ENCODE measurements around the gene TRIL. TPM values are rescaled to one million over a fixed set of nuclear protein-coding genes. Genes with fewer than 3 reads are reported as not detected.

TRIL gene, protein sequence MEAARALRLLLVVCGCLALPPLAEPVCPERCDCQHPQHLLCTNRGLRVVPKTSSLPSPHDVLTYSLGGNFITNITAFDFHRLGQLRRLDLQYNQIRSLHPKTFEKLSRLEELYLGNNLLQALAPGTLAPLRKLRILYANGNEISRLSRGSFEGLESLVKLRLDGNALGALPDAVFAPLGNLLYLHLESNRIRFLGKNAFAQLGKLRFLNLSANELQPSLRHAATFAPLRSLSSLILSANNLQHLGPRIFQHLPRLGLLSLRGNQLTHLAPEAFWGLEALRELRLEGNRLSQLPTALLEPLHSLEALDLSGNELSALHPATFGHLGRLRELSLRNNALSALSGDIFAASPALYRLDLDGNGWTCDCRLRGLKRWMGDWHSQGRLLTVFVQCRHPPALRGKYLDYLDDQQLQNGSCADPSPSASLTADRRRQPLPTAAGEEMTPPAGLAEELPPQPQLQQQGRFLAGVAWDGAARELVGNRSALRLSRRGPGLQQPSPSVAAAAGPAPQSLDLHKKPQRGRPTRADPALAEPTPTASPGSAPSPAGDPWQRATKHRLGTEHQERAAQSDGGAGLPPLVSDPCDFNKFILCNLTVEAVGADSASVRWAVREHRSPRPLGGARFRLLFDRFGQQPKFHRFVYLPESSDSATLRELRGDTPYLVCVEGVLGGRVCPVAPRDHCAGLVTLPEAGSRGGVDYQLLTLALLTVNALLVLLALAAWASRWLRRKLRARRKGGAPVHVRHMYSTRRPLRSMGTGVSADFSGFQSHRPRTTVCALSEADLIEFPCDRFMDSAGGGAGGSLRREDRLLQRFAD
- 21.8 TPM for total RNA-seq

DNA sequence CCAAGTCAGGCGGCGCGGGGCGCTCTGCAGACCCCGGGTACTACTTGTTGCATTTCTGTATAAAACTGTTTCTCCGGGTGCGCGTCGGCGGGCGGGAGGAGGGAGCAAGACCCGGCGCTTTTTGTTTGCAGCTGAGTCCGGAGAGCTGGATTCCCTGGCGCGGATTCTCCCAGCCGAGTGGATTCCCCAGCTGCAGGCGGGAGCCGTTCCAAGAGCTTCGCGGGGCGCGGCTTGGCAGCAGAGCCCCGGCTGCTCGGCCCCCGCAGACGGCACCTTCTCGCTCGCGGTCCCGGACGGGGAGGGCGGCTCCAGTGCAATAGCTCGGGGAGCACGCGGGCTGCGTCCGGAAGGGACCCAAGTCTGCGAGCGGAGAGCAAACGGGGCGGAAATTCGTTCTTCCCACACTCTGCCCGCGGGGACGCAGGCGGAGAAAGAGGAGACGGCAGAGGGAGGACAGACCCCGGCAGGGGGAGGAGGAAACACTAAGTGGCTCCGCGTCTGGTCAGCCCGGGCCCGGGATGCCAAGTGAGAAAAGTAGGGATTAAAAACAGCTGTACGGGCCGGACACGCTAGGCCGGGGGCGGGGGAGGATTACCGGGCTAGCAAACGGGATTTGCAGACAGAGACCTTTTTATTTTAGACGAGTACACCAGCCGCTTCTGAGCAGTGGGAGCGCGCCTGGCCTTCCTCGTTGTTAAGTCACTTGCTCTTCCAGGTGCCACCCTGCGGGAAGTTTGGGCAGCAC, at the start of gene TRIL:
Gene TRIL (minus strand): TSS at position 96 of the 745 bp plus-strand sequence. CDS start 284 bp downstream, outside the sequence.
- DNase-seq: peak; percentile 90

DNA sequence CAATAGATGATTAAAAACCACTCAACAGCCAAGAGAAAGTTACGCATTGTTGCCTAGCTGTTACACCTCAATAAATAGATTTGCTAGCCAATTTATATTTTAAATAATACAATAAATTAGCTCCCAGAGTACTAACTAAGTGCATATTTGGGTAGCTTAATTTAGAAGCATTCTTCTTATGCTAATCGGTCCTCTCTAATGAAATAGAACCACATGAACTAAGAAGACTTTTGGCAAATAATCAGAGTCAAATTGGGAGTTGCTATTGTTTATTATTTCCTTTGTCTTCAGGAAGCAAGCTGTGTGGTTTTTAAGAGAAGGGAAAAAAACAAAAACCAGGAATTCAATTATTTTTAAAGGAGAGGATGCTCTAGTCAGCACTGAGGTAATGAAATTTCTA, 49.0 kb upstream of the TRIL start:
- DNase-seq: no peak

DNA sequence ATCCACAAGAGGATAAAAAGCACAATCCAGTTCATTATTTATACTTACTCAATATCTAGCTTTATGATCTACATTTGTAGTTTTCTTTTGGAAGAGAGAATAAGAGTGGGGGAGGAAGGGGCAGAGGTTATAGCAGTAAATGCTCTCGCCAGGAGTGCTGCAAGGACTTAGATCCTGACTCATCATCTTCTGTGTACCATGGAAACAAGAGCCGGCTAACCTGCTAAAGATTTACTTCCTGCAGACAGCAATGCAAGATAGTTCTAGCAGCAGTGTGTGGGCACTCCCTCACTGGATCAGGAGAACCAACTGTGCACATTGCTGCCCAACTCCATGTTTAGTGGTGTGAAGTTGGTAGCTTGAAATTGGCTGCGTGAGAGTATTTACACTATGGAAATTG, 47.7 kb upstream of the TRIL start:
- no peak for DNase-seq

GRCh38 chr7:29005406-29005805, 47.3 kb upstream of the TRIL start:
- DNase-seq: no peak

DNA sequence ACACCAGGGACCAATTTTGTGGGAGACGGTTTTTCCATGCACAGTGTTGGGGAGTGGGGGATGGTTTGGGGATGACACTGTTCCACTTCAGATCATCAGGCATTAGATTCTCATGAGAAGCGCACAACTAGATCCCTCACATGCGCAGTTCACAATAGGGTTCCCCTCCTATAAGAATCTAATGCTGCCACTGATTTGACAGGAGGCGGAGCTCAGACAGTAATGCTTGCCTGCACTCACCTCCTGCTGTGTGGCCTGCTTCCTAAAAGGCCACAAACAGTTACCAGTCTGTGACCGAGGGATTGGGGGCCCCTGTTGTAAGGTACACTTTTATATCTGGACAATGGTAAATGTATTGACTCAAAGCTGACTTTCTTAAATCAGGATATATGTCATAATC, 45.6 kb upstream of the TRIL start:
- DNase-seq: no peak

- no peak for DNase-seq
Measured at GRCh38 chr7:29000717-29001076, 42.6 kb upstream of the TRIL start.

DNA sequence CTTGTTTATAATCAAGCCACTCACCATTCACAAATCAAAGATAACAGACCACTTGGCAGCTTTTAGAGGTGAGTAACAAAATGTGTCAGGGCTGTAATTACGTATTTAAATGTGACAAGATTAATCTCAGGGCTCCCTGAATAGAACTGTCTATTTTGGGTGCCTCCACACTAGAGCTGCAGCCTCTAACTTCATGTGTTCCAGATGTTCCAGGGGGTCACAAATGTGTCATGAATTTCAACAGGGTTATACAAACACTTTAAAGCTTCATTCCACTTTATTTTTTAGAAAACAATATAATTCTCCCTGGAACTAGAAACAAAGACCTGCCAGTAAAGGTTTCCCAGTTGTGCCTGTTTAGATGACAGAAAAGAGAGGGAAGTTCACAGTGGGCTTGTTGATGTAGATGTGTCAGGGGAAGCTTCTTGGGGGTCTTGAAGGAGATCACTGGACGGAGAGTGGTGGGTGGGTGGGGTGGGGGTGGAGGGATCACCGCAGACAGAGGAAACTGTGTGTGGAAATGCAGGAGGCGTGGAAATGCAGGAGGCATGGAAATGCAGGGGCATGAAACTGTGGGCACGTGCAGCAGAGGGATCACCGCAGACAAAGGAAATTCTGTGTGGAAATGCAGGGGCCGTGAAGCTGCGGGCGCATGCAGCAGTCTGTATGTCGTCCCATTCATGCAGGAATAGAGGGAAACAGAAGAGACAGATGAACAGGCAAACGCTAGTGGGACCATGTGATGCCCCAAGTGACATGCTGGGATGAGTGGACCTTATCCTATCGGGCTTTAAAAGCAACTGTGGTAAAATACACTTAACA, 42.0 kb upstream of the TRIL start:
- peak; percentile 58 for DNase-seq

- DNase-seq: no peak
Measured at GRCh38 chr7:28999427-28999826, 41.3 kb upstream of the TRIL start.

- no peak for DNase-seq
Measured at GRCh38 chr7:28998105-28998504, 40.0 kb upstream of the TRIL start.

GRCh38 chr7:28996836-28997235, 38.7 kb upstream of the TRIL start:
- no peak for DNase-seq

GRCh38 chr7:28993371-28993770, 35.2 kb upstream of the TRIL start:
- DNase-seq: no peak

- peak; percentile 28 for DNase-seq
Measured at GRCh38 chr7:28992798-28993197, 34.7 kb upstream of the TRIL start.

- peak; percentile 84 for DNase-seq
Measured at GRCh38 chr7:28990200-28990960, 32.2 kb upstream of the TRIL start.

- no peak for DNase-seq
Measured at GRCh38 chr7:28989211-28989980, 31.3 kb upstream of the TRIL start.

GRCh38 chr7:28988810-28989209, 30.7 kb upstream of the TRIL start:
- DNase-seq: peak; percentile 48

GRCh38 chr7:28988091-28988490, 30.0 kb upstream of the TRIL start:
- DNase-seq: no peak

- DNase-seq: peak; percentile 25
Measured at GRCh38 chr7:28986765-28987110, 28.6 kb upstream of the TRIL start.

DNA sequence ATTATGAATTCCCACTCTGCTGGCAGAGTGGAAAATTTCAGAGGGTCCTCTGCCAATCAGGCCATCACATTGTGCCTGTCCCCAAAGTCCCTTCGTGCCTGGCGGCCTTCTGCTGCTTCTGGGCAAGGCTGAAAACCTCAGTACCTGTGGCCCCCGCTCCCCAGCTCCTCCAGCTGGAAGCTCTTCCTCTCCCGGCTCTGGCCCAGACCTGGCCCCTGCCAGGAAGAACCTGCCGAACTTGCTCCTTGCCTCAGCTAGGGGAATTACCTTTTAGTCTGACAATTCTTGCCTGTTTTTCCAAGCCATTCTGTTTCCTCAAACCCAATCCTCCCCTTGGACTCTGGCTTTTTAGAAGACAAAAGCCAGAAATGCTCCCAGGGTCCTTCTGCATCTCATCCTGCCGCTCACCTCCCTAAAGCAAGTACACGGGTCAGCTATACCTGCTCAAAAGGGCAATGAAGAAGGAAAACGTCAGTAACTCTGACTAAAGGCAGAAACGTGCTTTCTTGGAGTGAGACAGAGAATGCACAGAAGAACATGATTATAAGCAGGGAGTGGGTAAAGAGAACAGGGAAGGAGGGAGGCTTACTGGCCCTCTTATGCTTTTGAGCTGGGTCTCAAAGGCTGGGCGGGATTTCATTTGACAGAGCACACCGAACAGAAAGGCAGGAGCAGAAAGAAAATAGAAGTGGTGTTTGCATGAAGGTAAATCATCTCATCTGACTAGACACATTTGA, 28.1 kb upstream of the TRIL start:
- no peak for DNase-seq

GRCh38 chr7:28984631-28985030, 26.5 kb upstream of the TRIL start:
- peak; percentile 82 for DNase-seq

DNA sequence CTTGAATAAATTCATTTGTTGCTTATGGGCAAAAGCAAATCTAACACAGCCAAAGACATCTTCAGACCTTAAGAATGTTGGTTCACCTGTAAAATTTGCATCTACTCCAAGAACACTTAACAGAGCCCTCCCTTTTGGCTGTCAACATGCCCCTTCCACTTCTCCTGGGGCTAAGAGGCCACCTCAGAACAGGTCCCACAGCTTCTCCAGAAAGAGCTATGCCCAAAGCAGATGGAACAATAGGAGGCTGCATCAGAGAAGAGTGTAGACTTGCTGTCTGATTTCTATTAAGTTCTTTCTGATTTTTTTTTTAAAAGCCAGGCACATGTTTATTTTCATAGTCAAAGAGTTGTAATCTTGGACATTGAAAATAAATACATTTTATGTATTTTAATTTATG, 26.1 kb upstream of the TRIL start:
- DNase-seq: no peak
